IPS-18a (cell line): ENCODE measurements around the gene DUSP16.

Experiments
- H3K27ac ChIP-seq: one replicate; pipeline ENCODE4 v1.5.1; 2013; ENCODE audit warnings: low read length
- H3K27me3 ChIP-seq: one replicate; pipeline ENCODE4 v1.6.1; 2013; ENCODE audit warnings: mild to moderate bottlenecking, low read length; ENCODE audit not compliant: control insufficient read depth, insufficient read depth
- H3K36me3 ChIP-seq: one replicate; pipeline ENCODE4 v1.6.1; 2013; ENCODE audit warnings: low read depth, low read length; ENCODE audit not compliant: control insufficient read depth
- H3K4me1 ChIP-seq: one replicate; pipeline ENCODE4 v1.6.1; 2013; ENCODE audit warnings: low read depth, low read length; ENCODE audit not compliant: control insufficient read depth
- H3K4me3 ChIP-seq: one replicate; pipeline ENCODE4 v1.5.1; 2013; ENCODE audit warnings: low read length
- H3K9ac ChIP-seq: one replicate; pipeline ENCODE4 v1.6.1; 2013; ENCODE audit warnings: mild to moderate bottlenecking, low read length, moderate library complexity
- H3K9me3 ChIP-seq: one replicate; pipeline ENCODE4 v1.6.1; 2013; ENCODE audit warnings: low read depth, low read length; ENCODE audit not compliant: control insufficient read depth

DUSP16 gene

DNA sequence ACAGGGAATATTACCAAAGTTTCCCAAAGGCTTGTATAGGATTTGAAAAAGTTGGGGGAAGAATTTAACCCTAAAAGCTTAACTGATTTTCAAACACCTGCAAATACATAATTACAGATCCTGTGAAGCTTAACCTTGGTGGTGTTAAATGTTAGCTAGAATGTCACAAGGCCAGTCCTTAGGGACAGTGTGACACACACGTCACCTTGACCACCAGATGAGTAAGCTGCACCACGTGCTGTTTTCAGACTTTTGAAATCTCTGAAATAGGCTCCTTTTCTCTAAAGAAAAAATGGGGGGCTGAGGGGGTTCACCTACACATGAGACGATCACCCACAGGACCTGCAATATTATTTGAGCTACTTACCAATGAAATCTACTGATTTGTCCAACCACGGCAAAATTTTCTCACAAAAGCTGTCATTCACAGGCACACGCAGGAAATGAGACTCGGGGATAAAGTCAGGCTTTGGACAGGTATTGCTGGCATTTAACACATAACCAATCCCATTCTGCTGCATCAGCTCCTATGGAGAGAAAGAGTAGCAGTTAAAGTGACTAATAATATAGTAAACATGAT lies 75.9 kb downstream of the DUSP16 start:
- Histone ChIP-seq H3K4me3 (no peak overlapping the region), H3K9me3 (no peaks in the 10 kb centered on the region), H3K36me3 (peaks cover 30% of the 10 kb centered on the region), H3K27me3 (no peaks in the 10 kb centered on the region), H3K9ac (no peak overlapping the region), H3K27ac (no peak overlapping the region), H3K4me1 (no peaks in the 10 kb centered on the region)

DNA sequence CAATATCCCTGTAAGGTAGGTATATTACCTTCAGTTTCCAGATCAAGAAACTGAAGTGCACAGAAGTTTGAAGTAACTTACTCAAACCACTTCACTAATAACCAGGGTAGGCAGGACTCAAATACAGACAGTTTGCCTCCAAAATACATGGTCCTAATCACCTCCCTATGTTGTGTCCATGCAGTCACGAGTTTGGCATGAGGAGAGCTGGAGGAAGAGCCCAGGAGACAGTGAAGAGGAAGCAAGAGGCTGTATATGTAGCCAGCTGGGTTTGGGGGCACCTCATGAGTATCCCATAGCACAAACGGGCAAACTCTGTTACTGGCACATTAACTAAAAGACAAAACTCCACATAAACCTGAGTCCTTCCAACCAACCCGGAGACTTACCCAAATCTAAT lies 79.2 kb downstream of the DUSP16 start:
- no peaks in the 10 kb centered on the region for H3K27me3 ChIP-seq
- no peaks in the 10 kb centered on the region for H3K9me3 ChIP-seq
- H3K4me1 ChIP-seq: no peaks in the 10 kb centered on the region
- peaks cover 47% of the 10 kb centered on the region for H3K36me3 ChIP-seq
- H3K9ac ChIP-seq: no peak overlapping the region
- no peak overlapping the region for H3K4me3 ChIP-seq
- H3K27ac ChIP-seq: no peak overlapping the region

DNA sequence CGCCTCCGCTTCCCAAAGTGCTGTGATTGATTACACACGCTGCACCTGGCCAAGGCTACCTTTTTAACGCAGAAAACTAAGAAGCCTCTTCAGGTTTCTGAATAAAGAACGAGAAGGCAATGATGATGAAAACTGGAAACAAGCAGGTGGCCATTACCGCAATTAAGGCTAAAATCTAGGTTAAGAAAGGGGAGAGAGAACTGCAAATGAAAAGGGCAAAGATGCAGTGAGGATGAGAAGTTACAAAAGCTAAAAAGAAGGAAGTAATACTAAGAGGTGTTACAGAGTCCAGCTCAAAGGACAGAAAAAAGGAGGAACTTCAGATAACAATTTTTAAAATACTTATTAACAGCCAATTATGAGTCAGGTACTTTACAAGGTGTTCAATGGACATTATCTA lies 79.7 kb downstream of the DUSP16 start:
- no peaks in the 10 kb centered on the region for H3K4me1 ChIP-seq
- H3K27me3 ChIP-seq: no peaks in the 10 kb centered on the region
- no peak overlapping the region for H3K27ac ChIP-seq
- H3K9ac ChIP-seq: no peak overlapping the region
- H3K4me3 ChIP-seq: no peak overlapping the region
- H3K9me3 ChIP-seq: no peaks in the 10 kb centered on the region
- H3K36me3 ChIP-seq: peaks cover 47% of the 10 kb centered on the region

DNA sequence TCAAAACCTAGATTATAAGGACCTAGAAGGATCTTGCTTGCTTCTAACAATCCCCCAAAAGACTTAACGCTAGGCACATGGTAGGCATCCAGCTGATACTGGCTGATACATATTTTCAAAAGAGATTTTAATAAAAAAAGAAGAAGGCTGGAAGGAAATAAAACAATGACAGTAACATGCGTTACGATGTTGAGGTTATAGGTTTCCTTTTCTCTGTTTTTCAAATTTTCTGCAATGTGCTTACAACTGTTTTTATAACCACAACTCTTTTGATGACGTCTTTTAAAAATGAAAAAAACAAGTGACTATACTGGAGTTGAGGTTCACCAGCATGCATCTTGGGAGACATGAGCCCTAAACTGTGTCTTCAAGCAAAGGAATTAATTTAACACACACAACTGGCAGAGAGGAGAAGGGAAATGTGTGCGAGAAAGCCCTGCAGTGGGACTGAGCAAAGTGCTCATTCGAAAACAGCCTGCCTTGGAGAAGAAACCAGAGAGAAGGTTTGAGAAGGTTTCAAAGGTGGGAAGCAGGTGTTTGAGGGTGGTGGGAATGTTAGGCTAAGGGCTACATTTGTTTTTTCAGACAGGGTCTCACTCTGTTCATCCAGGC lies 80.4 kb downstream of the DUSP16 start:
- peaks cover 52% of the 10 kb centered on the region for H3K36me3 ChIP-seq

DNA sequence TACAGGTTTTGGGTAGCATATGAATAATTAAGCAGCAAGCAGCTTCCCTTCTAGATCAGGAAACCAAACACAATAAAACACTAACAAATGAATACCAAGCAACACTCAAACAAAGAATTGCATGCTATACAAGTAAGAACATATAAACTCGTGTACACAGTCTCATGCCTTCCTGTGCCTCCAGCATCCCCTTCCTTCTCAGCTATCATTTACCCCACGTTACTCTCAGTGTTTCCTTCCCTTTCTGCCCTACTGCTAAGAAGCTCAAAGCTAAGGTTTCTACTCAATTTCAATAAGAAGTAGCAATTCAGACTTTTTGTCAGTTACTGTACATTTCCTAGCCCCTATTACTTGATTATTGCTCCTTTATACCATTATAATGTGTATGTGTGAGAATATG lies 81.0 kb downstream of the DUSP16 start:
- H3K27ac ChIP-seq: no peak overlapping the region
- no peak overlapping the region for H3K4me3 ChIP-seq
- no peak overlapping the region for H3K9ac ChIP-seq
- no peaks in the 10 kb centered on the region for H3K4me1 ChIP-seq
- peaks cover 53% of the 10 kb centered on the region for H3K36me3 ChIP-seq
- H3K27me3 ChIP-seq: no peaks in the 10 kb centered on the region
- H3K9me3 ChIP-seq: no peaks in the 10 kb centered on the region

More for the DNA sequence above, 80.4 kb downstream of the DUSP16 start:
- Histone ChIP-seq H3K4me1 (no peaks in the 10 kb centered on the region), H3K27ac (no peak overlapping the region), H3K9ac (no peak overlapping the region), H3K4me3 (no peak overlapping the region), H3K27me3 (no peaks in the 10 kb centered on the region), H3K9me3 (no peaks in the 10 kb centered on the region)

DNA sequence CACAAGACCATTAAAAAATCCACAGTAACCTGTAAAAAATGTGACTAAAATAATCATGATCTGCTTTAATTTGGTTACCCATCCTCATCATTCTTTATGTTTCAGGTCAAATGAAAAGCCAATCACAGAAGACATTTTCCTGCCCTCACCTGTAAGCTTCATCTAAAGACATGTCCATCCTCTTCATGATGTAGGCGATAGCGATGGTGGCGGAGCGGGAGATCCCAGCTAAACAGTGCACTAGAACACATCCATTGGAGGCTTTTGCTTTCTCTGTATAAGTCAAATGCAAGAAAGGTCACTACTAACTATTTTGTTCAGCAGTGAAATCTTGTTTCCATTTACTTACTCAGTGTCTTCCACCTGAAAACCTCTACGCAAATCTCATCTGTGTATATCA lies 82.6 kb downstream of the DUSP16 start:
- no peak overlapping the region for H3K27ac ChIP-seq
- no peaks in the 10 kb centered on the region for H3K4me1 ChIP-seq
- no peak overlapping the region for H3K9ac ChIP-seq
- H3K4me3 ChIP-seq: no peak overlapping the region
- peaks cover 56% of the 10 kb centered on the region for H3K36me3 ChIP-seq
- H3K9me3 ChIP-seq: no peaks in the 10 kb centered on the region
- H3K27me3 ChIP-seq: no peaks in the 10 kb centered on the region

DNA sequence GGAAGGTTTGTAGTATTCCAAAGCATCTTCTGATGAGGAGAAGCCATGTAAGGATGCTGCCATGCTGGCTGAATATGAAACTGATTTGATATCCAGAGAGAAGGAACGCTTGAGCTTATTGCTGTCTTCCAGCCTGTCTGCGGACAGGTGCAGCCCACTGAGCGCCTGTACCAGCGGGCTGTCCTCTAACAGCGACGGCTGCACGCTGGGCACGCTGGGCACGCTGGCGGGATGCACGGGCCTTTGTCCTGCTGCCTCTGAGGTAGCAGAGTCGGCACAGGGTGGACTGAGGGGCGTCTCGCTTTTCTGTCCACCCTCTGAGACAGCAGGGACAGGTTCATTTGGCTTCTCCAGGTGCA lies 85.2 kb downstream of the DUSP16 start:
- Histone ChIP-seq H3K9ac (no peak overlapping the region), H3K4me3 (no peak overlapping the region), H3K27me3 (no peaks in the 10 kb centered on the region), H3K4me1 (no peaks in the 10 kb centered on the region), H3K9me3 (no peaks in the 10 kb centered on the region), H3K36me3 (peaks cover 62% of the 10 kb centered on the region), H3K27ac (no peak overlapping the region)

DNA sequence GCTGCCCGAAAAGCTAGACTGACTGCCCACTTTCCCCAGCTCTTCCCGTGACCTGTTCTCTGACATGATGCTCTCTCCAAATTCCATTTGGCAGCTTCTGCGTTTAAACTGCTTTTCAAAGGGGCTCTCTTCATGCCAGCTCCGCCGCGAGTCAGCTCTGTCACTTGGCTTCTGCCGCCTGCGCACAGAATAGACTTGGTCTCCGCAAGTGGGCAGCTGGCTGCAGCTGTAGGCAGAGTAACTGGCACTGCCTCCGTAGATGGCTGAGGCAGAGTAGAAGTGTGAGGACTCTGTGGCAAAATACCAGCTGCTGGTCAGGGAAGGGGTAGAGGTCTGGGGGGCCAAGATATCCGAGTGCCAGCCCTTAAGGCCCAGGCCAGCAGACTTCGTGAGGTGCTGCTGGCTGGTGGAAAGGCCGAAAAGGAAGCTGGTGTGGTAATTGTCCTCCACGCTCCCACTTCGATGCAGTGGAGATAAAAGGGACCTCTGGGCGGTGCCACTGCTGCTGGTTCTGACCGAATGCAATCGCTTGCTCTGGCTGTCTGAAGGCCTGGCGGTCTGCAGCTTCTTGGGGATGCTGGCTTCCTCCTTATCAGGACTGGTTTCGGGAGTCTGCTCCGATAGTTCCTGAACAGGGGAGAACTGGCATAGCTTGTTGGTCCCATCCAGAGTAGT lies 85.7 kb downstream of the DUSP16 start:
- Histone ChIP-seq H3K27me3 (no peaks in the 10 kb centered on the region), H3K9ac (no peak overlapping the region), H3K27ac (no peak overlapping the region), H3K9me3 (no peaks in the 10 kb centered on the region), H3K36me3 (peaks cover 58% of the 10 kb centered on the region), H3K4me3 (no peak overlapping the region), H3K4me1 (no peaks in the 10 kb centered on the region)

DNA sequence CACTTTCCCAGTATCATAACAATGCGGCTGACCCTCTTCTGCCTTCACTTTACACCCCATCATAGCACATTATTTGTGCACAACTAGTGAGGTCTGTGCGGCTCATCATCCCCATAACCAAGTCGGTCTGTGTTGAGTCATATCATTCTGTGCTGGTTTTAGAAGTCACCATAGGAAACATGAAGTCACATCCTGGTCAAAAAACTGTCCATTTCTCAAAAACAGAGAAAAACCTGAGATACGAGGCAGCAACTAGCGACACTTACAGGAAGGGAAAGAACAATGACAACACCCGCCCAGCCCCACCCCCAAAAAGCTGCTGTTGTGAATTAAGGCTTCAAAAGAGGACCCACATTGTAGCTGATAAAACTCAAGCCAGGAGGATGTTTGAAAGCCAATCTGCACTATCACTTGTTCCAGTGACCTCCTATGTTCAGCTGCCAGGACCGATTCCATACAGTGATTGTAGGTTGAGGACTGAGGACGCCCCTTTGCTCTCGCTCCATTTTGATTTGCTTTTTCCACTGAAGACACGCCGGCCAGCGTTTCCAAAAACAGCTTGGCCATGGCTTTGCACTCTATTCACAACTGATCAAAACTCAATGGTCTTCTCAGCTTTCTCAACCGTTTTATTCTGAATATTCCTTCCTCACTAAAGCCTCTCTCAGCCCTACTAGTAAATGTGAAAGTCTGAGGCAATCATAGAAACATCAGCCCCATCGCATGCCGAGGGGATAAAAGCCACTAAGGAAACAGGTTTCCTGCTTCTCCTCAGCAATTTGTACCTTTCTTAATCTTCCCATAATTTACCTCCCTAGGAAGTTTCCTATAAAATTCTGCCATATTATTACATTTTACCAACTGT lies 87.5 kb downstream of the DUSP16 start:
- Histone ChIP-seq H3K4me1 (no peaks in the 10 kb centered on the region), H3K4me3 (no peak overlapping the region), H3K27ac (no peak overlapping the region), H3K9me3 (peaks cover 5% of the 10 kb centered on the region), H3K36me3 (peaks cover 48% of the 10 kb centered on the region), H3K9ac (no peak overlapping the region), H3K27me3 (no peaks in the 10 kb centered on the region)

DNA sequence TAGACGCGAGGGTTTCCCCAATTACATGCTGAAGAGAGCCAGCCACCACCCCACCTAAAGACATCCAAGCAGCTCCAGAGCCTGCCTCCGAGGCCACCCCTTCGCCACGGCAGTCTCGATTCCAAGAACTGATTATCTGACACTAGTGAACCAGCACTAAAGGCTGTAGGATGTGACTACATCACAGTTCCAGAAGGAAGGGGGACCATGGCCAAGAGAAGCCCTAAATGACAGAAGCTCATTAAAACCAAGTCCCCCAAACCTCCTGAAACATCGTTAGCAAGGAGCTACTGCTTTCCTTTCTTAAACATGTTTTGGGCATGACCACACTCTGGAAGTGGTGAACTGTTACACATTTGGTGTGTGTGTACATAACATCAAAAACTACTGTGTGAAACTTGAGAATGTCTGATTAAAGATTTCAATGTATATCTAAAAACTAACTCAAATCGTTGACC lies 88.2 kb downstream of the DUSP16 start:
- H3K4me3 ChIP-seq: no peak overlapping the region
- H3K9me3 ChIP-seq: peaks cover 5% of the 10 kb centered on the region
- no peak overlapping the region for H3K27ac ChIP-seq
- no peak overlapping the region for H3K9ac ChIP-seq
- peaks cover 42% of the 10 kb centered on the region for H3K36me3 ChIP-seq
- no peaks in the 10 kb centered on the region for H3K27me3 ChIP-seq
- no peaks in the 10 kb centered on the region for H3K4me1 ChIP-seq

DNA sequence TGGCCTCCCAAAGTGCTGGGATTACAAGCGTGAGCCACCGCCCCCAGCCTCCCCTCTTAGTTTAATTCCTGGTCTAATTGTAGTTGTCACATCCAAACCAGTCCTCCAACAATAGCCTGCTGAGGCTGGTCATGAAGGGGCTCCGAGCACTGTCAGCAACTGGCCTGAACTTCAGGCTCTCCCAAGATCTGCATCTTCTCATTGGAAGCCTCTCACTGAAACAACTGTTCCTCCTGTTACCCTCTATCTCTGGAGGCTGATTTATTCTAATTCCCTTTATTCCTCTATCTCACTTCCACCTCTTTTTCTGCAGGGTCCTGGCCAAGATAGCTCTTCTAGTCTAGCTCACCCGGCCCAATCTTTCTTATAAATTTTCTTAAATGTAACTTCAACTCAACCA lies 89.4 kb downstream of the DUSP16 start:
- Histone ChIP-seq H3K27ac (no peak overlapping the region), H3K9ac (no peak overlapping the region), H3K4me3 (no peak overlapping the region), H3K9me3 (peaks cover 5% of the 10 kb centered on the region), H3K27me3 (no peaks in the 10 kb centered on the region), H3K36me3 (peaks cover 34% of the 10 kb centered on the region), H3K4me1 (no peaks in the 10 kb centered on the region)
